Right lobe of liver (tissue), 6 donors: ENCODE results near the gene IL18BP. TPM values are rescaled to one million over a fixed set of nuclear protein-coding genes. Genes with fewer than 3 reads are reported as not detected.

Source experiments
- ATAC-seq, 4 donors: fragments of 200-7000 bp; cut with Tn5 transposase; one replicate each; pipeline ENCODE4 v1.9.1; 2020; ENCODE audit warnings: mild to moderate bottlenecking in 4 of 4, moderate library complexity in 4 of 4
- DNase-seq, 3 donors: peaks; one replicate each; pipeline ENCODE4 v3.0.0-alpha.2; 2020
- H3K27ac ChIP-seq, 3 donors: fragments of 200-600 bp; one replicate each; pipeline ENCODE4 v1.8.0; 2022
- H3K27me3 ChIP-seq, 2 donors: fragments of 200-600 bp; one replicate each; pipeline ENCODE4 v1.8.0; 2022
- H3K36me3 ChIP-seq, 4 donors: fragments of 200-600 bp; sonication (generic) in 1 of 4; one replicate each; pipeline versions ENCODE4 v1.5.1 to v1.8.0; 2017 to 2022; ENCODE audit warnings: control low read depth in 1 of 4
- H3K4me1 ChIP-seq, 4 donors: fragments of 200-600 bp; sonication (generic) in 1 of 4; one replicate each; pipeline versions ENCODE4 v1.5.1 to v1.8.0; 2017 to 2022; ENCODE audit warnings: control low read depth in 1 of 4
- H3K4me3 ChIP-seq, 3 donors: fragments of 200-600 bp; one replicate each; pipeline ENCODE4 v1.8.0; 2022
- H3K9me3 ChIP-seq, 4 donors: fragments of 200-600 bp; sonication (generic) in 1 of 4; one replicate each; pipeline versions ENCODE4 v1.5.1 to v1.8.0; 2017 to 2022; ENCODE audit warnings: control low read depth in 1 of 4
- POLR2A ChIP-seq: fragments of 450-650 bp; IDR thresholded peaks from one replicate; pipeline ENCODE4 v1.6.1; 2017; ENCODE audit warnings: antibody characterized with exemption, mild to moderate bottlenecking
- WGBS: methylation state at CpG from one replicate; pipeline ENCODE4 v1.1.6; 2018; ENCODE audit warnings: low coverage, low lambda C conversion rate; ENCODE audit not compliant: insufficient coverage; ENCODE audit errors: missing lambda C conversion rate; 5-methylcytosine and 5-hydroxymethylcytosine counted together
- intact Hi-C, 2 donors: fragments of 100-400 bp; cut with DNase I; formaldehyde crosslinking; loops; one replicate each; pipeline versions ENCODE4 v1.11.2 to v1.14.1; 2022
- total RNA-seq, 6 experiments: library from RNA; depleted of rRNA in 2 of 6; stranded (reverse); fragments of >200 nt in 2 of 6; fragmentation: NEBNext Ultra II Directional in 3 of 6; extraction: Animal tissue kit (Norgen Biotek cat#: 25700) in 3 of 6; gene quantifications; one replicate each; pipeline versions ENCODE4 v1.1.0 to v1.2.4, GENCODE V29; 2016 to 2023
- TF ChIP-seq, protein P1 (sequence below), 4 donors: fragments of 200-600 bp in 3 of 4; fragments of 450-650 bp in 1 of 4; IDR thresholded peaks; one replicate each; pipeline versions ENCODE4 v1.5.1 to v1.8.0; 2016 to 2022; ENCODE audit warnings: antibody characterized with exemption in 4 of 4, mild to moderate bottlenecking in 2 of 4
- donor health status: DM: no; HTN: yes; CAD: no.
- donor health status: DM: no; HTN: no; CAD: no.
- donor health status: DM: no; HTN: no; CAD: no.
- donor health status: DM: no; HTN: yes; CAD: no.
- donor health status: DM: no; HTN: yes; CAD: no.

The IL18BP gene
- total RNA-seq, 6 experiments from 2014 or later = 2.2 to 13.0 (median 3.7) TPM

DNA sequence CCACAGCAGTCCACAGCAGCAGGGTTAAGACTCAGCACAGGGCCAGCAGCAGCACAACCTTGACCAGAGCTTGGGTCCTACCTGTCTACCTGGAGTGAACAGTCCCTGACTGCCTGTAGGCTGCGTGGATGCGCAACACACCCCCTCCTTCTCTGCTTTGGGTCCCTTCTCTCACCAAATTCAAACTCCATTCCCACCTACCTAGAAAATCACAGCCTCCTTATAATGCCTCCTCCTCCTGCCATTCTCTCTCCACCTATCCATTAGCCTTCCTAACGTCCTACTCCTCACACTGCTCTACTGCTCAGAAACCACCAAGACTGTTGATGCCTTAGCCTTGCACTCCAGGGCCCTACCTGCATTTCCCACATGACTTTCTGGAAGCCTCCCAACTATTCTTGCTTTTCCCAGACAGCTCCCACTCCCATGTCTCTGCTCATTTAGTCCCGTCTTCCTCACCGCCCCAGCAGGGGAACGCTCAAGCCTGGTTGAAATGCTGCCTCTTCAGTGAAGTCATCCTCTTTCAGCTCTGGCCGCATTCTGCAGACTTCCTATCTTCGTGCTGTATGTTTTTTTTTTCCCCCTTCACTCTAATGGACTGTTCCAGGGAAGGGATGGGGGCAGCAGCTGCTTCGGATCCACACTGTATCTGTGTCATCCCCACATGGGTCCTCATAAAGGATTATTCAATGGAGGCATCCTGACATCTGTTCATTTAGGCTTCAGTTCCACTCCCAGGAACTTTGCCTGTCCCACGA lies 3.3 kb downstream of the IL18BP start:
- no peak overlapping the region for H3K27ac ChIP-seq
- DNase-seq = no peak
- peaks cover 0 to 16% (median 0%) of the 10 kb centered on the region in 4 donors for H3K4me1 ChIP-seq

DNA sequence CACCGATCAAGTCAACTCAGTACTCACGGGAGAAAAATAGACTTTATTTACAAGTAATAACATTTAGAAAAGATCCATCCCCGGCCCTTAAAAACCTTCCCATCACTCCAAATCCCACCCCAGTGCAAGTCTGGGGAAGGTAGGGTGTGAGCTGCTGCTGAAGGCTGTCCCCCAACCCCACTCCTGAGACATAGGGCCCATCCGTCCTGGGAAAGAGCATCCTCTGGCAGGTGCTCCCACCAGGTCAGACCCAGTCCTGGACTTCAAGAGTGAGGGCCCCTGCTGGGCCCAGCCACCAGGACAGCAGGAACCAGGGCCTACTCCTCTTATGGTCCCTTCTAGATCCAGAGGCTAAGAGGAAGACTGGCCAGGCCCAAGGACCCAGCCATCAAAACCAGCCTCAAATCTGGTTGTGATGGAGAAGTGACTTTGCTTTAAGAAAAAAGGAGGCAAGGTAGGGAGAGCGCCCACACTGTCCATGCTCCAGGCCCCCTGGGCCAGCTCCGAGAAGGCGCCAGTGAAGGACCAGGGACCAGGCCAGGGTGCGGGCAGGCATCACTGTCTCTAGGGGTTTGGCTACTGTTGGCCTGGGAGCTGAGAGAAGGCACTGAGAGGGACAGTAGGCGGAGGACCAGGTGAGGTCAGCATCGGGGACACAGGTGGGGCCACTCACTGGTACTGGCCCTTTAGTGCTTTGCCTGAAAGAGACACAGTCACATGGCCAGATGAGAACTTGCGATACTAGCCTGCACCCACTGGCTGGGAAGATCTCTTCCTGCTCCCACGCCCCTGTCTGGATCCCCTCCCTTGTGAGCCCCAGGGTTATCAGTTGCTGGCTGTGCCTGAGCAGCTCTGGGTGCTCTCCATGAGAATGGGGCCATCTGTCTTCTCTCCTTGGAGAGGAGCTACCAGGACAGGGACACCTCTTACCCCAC lies 4.4 kb downstream of the IL18BP start:
- peaks cover 0 to 16% (median 0%) of the 10 kb centered on the region in 4 donors for H3K4me1 ChIP-seq
- intact Hi-C loops = no loop called here
- H3K9me3 ChIP-seq = no peaks in the 10 kb centered on the region
- no peak overlapping the region for H3K4me3 ChIP-seq
- DNase-seq (no peak), ATAC-seq (no peak)
- WGBS = 89% methylated on average over 4 of the region's 12 CpGs
- peaks cover 8 to 63% (median 33%) of the 10 kb centered on the region in 4 donors for H3K36me3 ChIP-seq
- no peaks in the 10 kb centered on the region for H3K27me3 ChIP-seq
- no peak for TF ChIP-seq POLR2A
- TF ChIP-seq, protein P1, sequence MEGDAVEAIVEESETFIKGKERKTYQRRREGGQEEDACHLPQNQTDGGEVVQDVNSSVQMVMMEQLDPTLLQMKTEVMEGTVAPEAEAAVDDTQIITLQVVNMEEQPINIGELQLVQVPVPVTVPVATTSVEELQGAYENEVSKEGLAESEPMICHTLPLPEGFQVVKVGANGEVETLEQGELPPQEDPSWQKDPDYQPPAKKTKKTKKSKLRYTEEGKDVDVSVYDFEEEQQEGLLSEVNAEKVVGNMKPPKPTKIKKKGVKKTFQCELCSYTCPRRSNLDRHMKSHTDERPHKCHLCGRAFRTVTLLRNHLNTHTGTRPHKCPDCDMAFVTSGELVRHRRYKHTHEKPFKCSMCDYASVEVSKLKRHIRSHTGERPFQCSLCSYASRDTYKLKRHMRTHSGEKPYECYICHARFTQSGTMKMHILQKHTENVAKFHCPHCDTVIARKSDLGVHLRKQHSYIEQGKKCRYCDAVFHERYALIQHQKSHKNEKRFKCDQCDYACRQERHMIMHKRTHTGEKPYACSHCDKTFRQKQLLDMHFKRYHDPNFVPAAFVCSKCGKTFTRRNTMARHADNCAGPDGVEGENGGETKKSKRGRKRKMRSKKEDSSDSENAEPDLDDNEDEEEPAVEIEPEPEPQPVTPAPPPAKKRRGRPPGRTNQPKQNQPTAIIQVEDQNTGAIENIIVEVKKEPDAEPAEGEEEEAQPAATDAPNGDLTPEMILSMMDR (IDR thresholded peaks at IDR 0.05) = no peak
- no peak overlapping the region for H3K27ac ChIP-seq

More for the DNA sequence above, 3.3 kb downstream of the IL18BP start:
- Histone ChIP-seq H3K4me3 (no peak overlapping the region), H3K27me3 (no peaks in the 10 kb centered on the region), H3K36me3 (peaks cover 8 to 52% (median 26%) of the 10 kb centered on the region in 4 donors), H3K9me3 (no peaks in the 10 kb centered on the region)
- TF ChIP-seq POLR2A = no peak
- ATAC-seq = no peak
- intact Hi-C loops = no loop called here
- 68% methylated on average over 9 of the region's 10 CpGs for WGBS

DNA sequence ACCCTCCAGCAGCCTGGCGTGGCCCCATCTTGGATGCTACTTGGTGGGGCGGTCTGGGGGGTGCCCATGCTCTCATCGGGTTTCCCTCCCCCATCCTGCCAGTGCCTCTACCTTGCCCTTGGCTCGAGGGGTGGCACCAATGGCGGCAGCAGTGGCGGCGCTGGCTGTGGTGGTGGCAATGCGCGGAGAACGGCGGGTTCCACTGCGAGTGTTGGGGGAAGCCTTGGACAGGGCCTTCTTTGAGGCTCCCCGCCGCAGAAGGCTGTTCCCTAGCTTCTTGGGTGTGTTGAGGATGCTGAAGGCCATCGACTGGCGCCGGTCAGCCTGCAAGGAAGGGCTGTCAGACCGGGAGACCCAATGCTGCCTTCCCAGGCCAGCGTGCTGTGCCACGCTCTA lies 5.1 kb downstream of the IL18BP start:
- no peak overlapping the region for H3K4me3 ChIP-seq
- no peak for ATAC-seq
- H3K27ac ChIP-seq = no peak overlapping the region
- no peaks in the 10 kb centered on the region for H3K9me3 ChIP-seq
- H3K27me3 ChIP-seq = no peaks in the 10 kb centered on the region
- intact Hi-C loops = no loop called here
- no peak for DNase-seq
- peaks cover 0 to 15% (median 0%) of the 10 kb centered on the region in 4 donors for H3K4me1 ChIP-seq
- H3K36me3 ChIP-seq = peaks cover 10 to 70% (median 37%) of the 10 kb centered on the region in 4 donors
- WGBS = no CpG with 5 or more reads among the region's 20 CpGs
- TF ChIP-seq POLR2A = no peak
- TF ChIP-seq, protein P1 (IDR thresholded peaks at IDR 0.05) = no peak

DNA sequence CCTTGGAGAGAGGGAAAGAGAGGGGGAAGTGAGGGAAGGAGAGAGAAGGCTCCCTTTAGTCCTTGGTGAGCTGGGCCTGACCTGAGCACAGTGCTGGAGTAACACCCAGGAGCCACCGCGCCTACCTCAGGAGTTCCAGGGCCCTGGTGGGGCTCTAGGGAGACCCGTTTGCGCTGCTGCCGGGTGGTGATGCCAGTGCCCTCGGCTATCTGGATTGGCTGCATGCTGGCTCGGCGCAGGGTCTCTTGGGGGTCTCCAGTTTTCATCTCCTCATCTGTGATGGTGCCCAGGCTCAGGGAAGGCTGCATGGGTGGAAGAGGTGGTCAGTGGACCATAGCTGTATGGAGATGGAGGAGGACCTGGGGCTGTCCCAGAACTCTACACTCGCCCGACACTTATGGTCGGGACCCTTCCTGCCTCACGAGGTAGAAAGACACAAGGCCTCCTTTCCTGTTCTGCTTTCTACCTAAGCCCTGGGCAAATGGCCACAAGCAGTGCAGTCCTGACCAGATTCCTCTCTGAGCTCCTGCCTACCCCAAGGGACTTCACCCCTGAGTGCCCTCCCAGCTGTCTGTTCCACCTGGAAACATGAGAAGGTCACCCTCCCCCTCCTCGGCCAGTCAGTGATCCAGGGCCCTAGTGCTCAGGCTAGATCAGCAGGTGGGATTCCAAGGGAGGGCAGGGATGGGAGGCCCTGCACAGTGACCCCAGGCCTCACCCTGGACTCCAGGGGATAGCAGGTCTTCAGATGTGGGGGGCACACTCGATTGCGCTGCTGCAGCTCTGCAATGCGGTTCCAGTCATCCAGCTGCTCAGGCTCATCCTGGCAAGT lies 6.0 kb downstream of the IL18BP start:
- Histone ChIP-seq H3K27me3 (no peaks in the 10 kb centered on the region), H3K9me3 (no peaks in the 10 kb centered on the region), H3K4me1 (peaks cover 0 to 6% (median 0%) of the 10 kb centered on the region in 4 donors), H3K27ac (no peak overlapping the region), H3K36me3 (peaks cover 12 to 76% (median 42%) of the 10 kb centered on the region in 4 donors), H3K4me3 (no peak overlapping the region)
- intact Hi-C loops = no loop called here
- no peak for TF ChIP-seq POLR2A
- TF ChIP-seq, protein P1 (IDR thresholded peaks at IDR 0.05) = no peak
- no peak for DNase-seq
- 91% methylated on average over 4 of the region's 16 CpGs for WGBS
- no peak for ATAC-seq
